NCI-H2196 treated with DMSO at 0.1 percent for 48 hours (cell line): ENCODE measurements around the gene GRIK4.

Experiments used
- DNase-seq: peaks from one replicate; lab custom pipeline; 2025; ENCODE audit not compliant: unreplicated experiment; lab: John Stamatoyannopoulos, UW

Gene GRIK4

GRCh38 chr11:120547316-120547715, 35.8 kb downstream of the GRIK4 start:
- DNase-seq, result no peak

GRCh38 chr11:120547811-120548681, 36.5 kb downstream of the GRIK4 start:
- DNase-seq, result no peak

GRCh38 chr11:120548682-120549209, 37.2 kb downstream of the GRIK4 start:
- DNase-seq, result no peak

- DNase-seq, result no peak
Observed at GRCh38 chr11:120549346-120549745, 37.8 kb downstream of the GRIK4 start.

DNA sequence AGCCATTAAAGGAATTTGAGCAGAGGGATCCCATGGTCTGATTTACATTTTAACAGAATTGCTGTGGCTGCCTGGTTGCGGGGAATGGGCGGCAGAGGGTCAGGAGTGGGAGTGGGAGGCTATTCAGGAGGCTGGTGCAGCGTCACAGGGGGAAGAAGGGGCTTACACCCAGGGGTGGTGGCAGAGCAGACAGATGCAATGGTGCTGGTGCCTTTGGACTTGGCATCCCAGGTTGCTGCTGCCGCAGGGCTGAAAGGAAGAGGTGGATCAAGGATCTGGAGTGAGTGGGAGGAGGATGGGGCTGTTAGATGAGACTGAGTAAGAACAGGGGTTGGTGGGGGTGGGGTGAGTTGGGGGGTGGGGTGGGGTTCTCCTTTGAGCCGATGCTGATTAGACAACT, 38.5 kb downstream of the GRIK4 start:
- DNase-seq, result no peak

DNA sequence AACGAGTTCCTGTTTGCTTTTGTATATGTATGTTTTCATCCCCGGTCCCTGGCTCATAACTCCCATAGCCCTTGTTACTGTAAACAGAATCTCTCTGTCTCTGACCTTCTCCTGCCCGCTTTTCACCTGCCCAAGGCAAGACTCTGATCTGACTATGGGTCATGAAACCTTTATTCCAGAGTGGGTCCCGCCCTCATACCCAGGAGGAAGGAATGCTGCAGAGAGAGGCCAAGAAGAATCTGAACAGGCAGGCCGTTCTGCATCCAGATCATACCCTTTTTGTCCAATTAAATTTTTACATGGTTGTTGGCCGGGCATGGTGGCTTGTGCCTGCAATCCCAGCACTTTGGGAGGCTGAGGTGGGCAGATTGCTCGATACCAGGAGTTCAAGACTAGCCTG, 39.6 kb downstream of the GRIK4 start:
- DNase-seq, result no peak

- DNase-seq, result no peak
Observed at GRCh38 chr11:120554766-120555432, 43.4 kb downstream of the GRIK4 start.

GRCh38 chr11:120555433-120555773, 43.9 kb downstream of the GRIK4 start:
- no peak for DNase-seq

DNA sequence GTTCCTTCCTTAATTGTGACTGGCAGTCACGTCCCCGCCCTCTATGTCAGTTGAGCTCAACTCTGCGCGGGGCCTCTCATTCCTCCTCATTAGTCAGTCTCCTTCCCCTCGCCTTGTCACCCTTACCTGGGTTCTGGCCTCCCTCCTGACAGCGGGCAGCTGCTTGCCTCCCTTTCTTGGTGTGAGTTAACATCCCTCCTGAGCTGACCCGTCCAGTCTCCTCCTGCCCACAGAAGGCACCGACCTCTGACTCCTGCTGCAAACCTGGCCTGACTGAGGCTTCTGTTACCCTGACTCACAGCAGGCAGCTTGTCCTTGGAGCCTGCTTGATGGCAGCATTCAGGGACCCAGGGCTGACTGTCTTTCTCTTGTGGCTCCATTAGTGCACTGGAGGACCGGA, 45.2 kb downstream of the GRIK4 start:
- no peak for DNase-seq

- no peak for DNase-seq
Observed at GRCh38 chr11:120558744-120559431, 47.3 kb downstream of the GRIK4 start.

DNA sequence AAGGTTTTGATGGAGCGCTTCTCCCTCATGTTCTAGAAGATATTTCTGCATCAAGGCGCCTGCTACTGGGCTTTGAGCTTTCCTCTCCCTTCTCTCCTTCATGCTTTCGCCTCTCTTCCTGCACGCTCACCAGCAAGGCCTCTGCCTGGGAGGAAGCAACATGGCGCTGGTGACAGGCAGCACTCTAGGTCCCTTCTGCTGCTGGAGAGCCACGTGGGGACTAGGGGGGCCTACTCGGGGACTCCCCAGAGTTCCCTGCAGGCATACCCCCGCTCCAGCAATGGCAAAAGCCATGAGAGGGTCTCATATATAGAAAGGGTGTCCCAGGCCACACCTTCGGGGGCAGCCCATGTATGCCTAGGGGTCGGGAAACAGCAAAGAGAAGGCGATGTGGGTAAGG, 49.7 kb downstream of the GRIK4 start:
- no peak for DNase-seq

GRCh38 chr11:120562806-120563425, 51.4 kb downstream of the GRIK4 start:
- DNase-seq, result no peak

DNA sequence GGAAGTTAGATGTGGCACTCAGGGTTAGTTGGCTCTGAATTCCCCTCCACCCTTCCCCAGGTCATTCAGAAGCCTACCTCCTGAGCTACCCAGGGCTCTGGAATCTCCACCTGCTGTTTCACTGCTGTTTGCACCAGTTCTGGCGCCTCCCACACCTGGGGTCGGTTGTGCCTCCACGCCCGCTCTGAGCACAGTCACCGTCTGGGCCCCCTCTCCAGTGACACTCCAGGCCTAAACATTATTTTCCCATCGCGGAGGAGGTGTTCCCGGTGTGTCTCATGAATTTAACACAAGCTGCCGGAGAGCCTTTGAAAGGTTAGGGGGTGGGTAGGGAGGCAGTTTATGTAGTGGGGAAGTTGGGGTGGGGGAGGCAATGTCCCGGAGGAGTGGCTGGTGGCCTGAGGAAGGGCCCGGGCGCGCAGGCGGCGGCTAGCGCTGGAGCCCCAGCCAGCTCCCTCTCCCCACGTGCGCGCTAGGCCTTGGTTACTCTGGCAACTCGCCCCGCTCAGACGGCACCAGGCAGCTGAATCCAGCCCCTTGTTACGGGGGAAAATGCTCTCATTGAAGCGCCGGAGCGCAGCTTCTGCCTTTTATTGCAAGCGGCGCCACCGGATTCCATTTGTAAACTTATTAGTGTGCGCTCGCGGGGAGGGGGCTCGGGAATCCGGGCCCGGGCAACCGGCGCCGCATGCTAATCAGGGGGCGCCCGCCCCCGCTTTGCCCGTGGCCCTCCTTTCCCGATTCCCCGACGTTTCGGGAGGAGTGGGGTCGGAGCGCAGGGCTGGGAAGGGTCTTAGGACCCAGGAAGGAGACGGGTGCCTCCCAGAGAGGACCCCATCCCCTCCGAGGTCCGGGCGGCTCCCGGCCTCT, 52.4 kb downstream of the GRIK4 start:
- no peak for DNase-seq

GRCh38 chr11:120564573-120565311, 53.2 kb downstream of the GRIK4 start:
- no peak for DNase-seq

DNA sequence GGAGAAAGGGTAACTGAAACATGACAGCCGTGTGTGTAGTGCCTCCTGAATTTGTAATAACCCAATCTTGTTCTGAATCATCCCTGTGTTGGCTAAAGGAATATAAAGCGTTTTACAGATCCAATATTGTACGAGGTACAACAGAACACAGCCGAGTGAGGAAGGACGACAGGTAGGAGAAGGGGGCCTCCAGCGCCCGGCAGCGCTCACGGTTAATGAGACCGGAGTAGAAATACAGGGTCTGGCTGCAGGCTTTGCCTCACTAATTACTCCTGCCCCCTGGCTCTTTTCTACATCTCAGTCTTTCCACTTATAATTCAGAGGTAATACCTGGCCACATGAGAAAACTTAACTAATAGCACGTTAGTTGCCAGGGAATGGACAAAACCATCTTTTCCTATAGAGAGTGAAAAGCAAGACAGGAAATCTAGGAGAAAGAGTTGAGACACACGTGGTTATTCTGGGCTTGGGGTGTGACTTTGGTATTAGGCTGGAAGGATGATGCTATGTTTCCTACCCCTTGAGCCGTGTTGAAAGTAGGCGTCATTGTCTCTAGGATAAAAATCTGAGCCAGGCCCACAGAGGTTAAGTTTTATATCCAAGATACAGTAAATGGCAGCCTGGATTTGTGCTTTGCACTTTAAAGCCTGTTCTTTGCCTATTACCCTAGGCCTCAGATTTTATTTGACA, 54.1 kb downstream of the GRIK4 start:
- DNase-seq, result no peak

GRCh38 chr11:120566176-120566575, 54.6 kb downstream of the GRIK4 start:
- DNase-seq, result no peak

GRCh38 chr11:120568572-120569307, 57.2 kb downstream of the GRIK4 start:
- DNase-seq, result no peak

- no peak for DNase-seq
Observed at GRCh38 chr11:120569861-120570260, 58.3 kb downstream of the GRIK4 start.
